Gastroesophageal sphincter (tissue), 4 donors: ENCODE measurements around the gene ABTB2. TPM values are rescaled to one million over a fixed set of nuclear protein-coding genes. Genes with fewer than 3 reads are reported as not detected.
A peak's percentile ranks its signal among the peaks of the same experiment; 100 is the strongest.

Source experiments
- ATAC-seq: fragments of 150-250 bp; one replicate; pipeline ENCODE4 v1.9.1; 2016; ENCODE audit warnings: mild to moderate bottlenecking, moderate library complexity
- H3K27ac ChIP-seq, 4 donors: fragments of 200-600 bp; sonication (generic) in 3 of 4; 1 replicate in 3 of 4; 2 replicates in 1 of 4; pipeline ENCODE4 v1.5.1; 2016 to 2019
- H3K27me3 ChIP-seq: fragments of 200-600 bp; sonication (generic); one replicate; pipeline ENCODE4 v1.5.1; 2019
- H3K36me3 ChIP-seq, 2 donors: fragments of 200-600 bp; sonication (generic); one replicate each; pipeline ENCODE4 v1.5.1; 2019; ENCODE audit warnings: control low read depth in 1 of 2
- H3K4me1 ChIP-seq, 3 donors: fragments of 200-600 bp; sonication (generic); 1 replicate in 2 of 3; 2 replicates in 1 of 3; pipeline ENCODE4 v1.5.1; 2016 to 2019; ENCODE audit warnings: control low read depth in 2 of 3
- H3K4me3 ChIP-seq, 2 donors: fragments of 200-600 bp; sonication (generic); one replicate each; pipeline ENCODE4 v1.5.1; 2019; ENCODE audit warnings: mild to moderate bottlenecking in 1 of 2, moderate library complexity in 1 of 2
- H3K9me3 ChIP-seq, 3 donors: fragments of 200-600 bp; sonication (generic); one replicate each; pipeline ENCODE4 v1.5.1; 2017 to 2019; ENCODE audit warnings: control low read depth in 2 of 3
- CTCF ChIP-seq, 4 experiments: fragments of 200-600 bp in 2 of 4; fragments of 450-650 bp in 2 of 4; sonication (generic) in 1 of 4; IDR thresholded peaks; one replicate each; pipeline ENCODE4 v1.5.1; 2017 to 2019; ENCODE audit warnings: antibody characterized with exemption in 4 of 4, mild to moderate bottlenecking in 2 of 4, moderate library complexity in 2 of 4
- EP300 ChIP-seq: sonication (generic); formaldehyde crosslinking; IDR thresholded peaks from one replicate; pipeline ENCODE4 v1.6.1; 2017; ENCODE audit warnings: antibody characterized with exemption, mild to moderate bottlenecking
- POLR2A ChIP-seq, 2 donors: fragments of 450-650 bp; IDR thresholded peaks; one replicate each; pipeline ENCODE4 v1.6.1; 2017; ENCODE audit warnings: antibody characterized with exemption in 2 of 2, mild to moderate bottlenecking in 2 of 2, moderate library complexity in 1 of 2
- POLR2AphosphoS5 ChIP-seq: sonication (generic); formaldehyde crosslinking; IDR thresholded peaks from one replicate; pipeline ENCODE4 v1.6.1; 2017; ENCODE audit warnings: antibody characterized with exemption
- WGBS, 2 donors: methylation state at CpG; one replicate each; pipeline ENCODE4 v1.1.5; 2018; ENCODE audit warnings: low coverage in 1 of 2; 5-methylcytosine and 5-hydroxymethylcytosine counted together
- total RNA-seq, 4 donors: library from RNA; depleted of rRNA; stranded (reverse); fragments of >200 nt; gene quantifications; one replicate each; pipeline ENCODE4 v1.1.0, GENCODE V29; 2016

Gene ABTB2
- total RNA-seq, 4 donors from 2014 or later = 4.1 to 11.0 (median 7.5) TPM

GRCh38 chr11:34348919-34349318 lies 8.9 kb downstream of the ABTB2 start:
- H3K4me3 ChIP-seq = no peak overlapping the region
- no peak for ATAC-seq
- H3K27ac ChIP-seq = no peak overlapping the region
- peaks cover 5 to 50% (median 35%) of the 10 kb centered on the region in 3 donors for H3K4me1 ChIP-seq
- WGBS, 2 donors = 65 to 83% methylated on average over 2 of the region's 2 CpGs
- no peaks in the 10 kb centered on the region for H3K9me3 ChIP-seq
- TF ChIP-seq POLR2A (IDR thresholded peaks at IDR 0.05) = no peak
- no peak for TF ChIP-seq POLR2AphosphoS5
- TF ChIP-seq EP300 = no peak
- TF ChIP-seq CTCF (IDR thresholded peaks at IDR 0.05) = no peak
- H3K27me3 ChIP-seq = no peaks in the 10 kb centered on the region
- no peaks in the 10 kb centered on the region for H3K36me3 ChIP-seq

GRCh38 chr11:34348096-34348495 lies 9.7 kb downstream of the ABTB2 start:
- Histone ChIP-seq H3K9me3 (no peaks in the 10 kb centered on the region), H3K27ac (no peak overlapping the region), H3K4me3 (no peak overlapping the region), H3K27me3 (no peaks in the 10 kb centered on the region), H3K36me3 (no peaks in the 10 kb centered on the region), H3K4me1 (peaks cover 5 to 58% (median 35%) of the 10 kb centered on the region in 3 donors)
- WGBS, 2 donors = 81 to 85% methylated on average over 2 of the region's 2 CpGs
- no peak for ATAC-seq
- TF ChIP-seq EP300 (no peak), CTCF (IDR thresholded peaks at IDR 0.05) (no peak), POLR2AphosphoS5 (no peak), POLR2A (IDR thresholded peaks at IDR 0.05) (no peak)

- 30 to 45% methylated on average over 4 to 6 of the region's 6 CpGs for WGBS, 2 donors
- H3K4me1 ChIP-seq = peaks cover 5 to 73% (median 39%) of the 10 kb centered on the region in 3 donors
- H3K27ac ChIP-seq = peak overlapping the region; percentile 51 to 79 (median 74)
- no peaks in the 10 kb centered on the region for H3K9me3 ChIP-seq
- no peaks in the 10 kb centered on the region for H3K36me3 ChIP-seq
- no peak for TF ChIP-seq EP300
- no peak for TF ChIP-seq POLR2A (IDR thresholded peaks at IDR 0.05)
- ATAC-seq = peak; percentile 44
- H3K4me3 ChIP-seq = no peak overlapping the region
- H3K27me3 ChIP-seq = no peaks in the 10 kb centered on the region
These were observed 11.3 kb downstream of the ABTB2 start for GRCh38 chr11:34346551-34346950.

GRCh38 chr11:34345991-34346480 lies 11.8 kb downstream of the ABTB2 start:
- WGBS, 2 donors = 20 to 24% methylated on average over 2 to 8 of the region's 8 CpGs
- peaks cover 5 to 77% (median 39%) of the 10 kb centered on the region in 3 donors for H3K4me1 ChIP-seq
- H3K4me3 ChIP-seq = no peak overlapping the region
- no peaks in the 10 kb centered on the region for H3K27me3 ChIP-seq
- no peaks in the 10 kb centered on the region for H3K36me3 ChIP-seq
- no peaks in the 10 kb centered on the region for H3K9me3 ChIP-seq
- ATAC-seq = peak; percentile 54
- peak overlapping the region; percentile 51 to 79 (median 74) for H3K27ac ChIP-seq
- TF ChIP-seq POLR2AphosphoS5 (no peak), CTCF (IDR thresholded peaks at IDR 0.05) (no peak), POLR2A (IDR thresholded peaks at IDR 0.05) (no peak), EP300 (no peak)

- no peaks in the 10 kb centered on the region for H3K9me3 ChIP-seq
- H3K4me3 ChIP-seq = no peak overlapping the region
- H3K27ac ChIP-seq = peak overlapping the region; percentile 51 to 79 (median 74)
- H3K27me3 ChIP-seq = no peaks in the 10 kb centered on the region
- H3K36me3 ChIP-seq = no peaks in the 10 kb centered on the region
- no peak for ATAC-seq
- 100% methylated on average over 1 of the region's 3 CpGs; no CpG with 5 or more reads in 1 of the 2 donors for WGBS, 2 donors
- H3K4me1 ChIP-seq = peaks cover 5 to 77% (median 39%) of the 10 kb centered on the region in 3 donors
- TF ChIP-seq POLR2A (IDR thresholded peaks at IDR 0.05) = no peak
- TF ChIP-seq POLR2AphosphoS5 = no peak
- no peak for TF ChIP-seq CTCF (IDR thresholded peaks at IDR 0.05)
- TF ChIP-seq EP300 = no peak
These were observed 12.3 kb downstream of the ABTB2 start for GRCh38 chr11:34345540-34345876.
